ENCODE measurements around the gene TEC. TPM values are rescaled to one million over a fixed set of nuclear protein-coding genes. Genes with fewer than 3 reads are reported as not detected.

The TEC gene
- total and polyA plus RNA-seq, 10 donors, result 1.9 to 15.3 (median 7.2) TPM

- Histone ChIP-seq H3K4me1 (peaks cover 0 to 40% (median 15%) of the 10 kb centered on the region in 6 donors), H3K9me3 (no peaks in the 10 kb centered on the region), H3K4me3 (no peak overlapping the region), H3K36me3 (no peaks in the 10 kb centered on the region), H3K27ac (no peak overlapping the region), H3K27me3 (replicated peaks in 1 of 7) (no peaks in the 10 kb centered on the region)
- 93 to 97% (median 94%) methylated on average over 11 of the region's 11 CpGs for WGBS, 5 donors
- intact Hi-C loops (cut with DNase I; ENCODE audit: low total_unique reads), result no loop called here
- TF ChIP-seq POLR2A (IDR thresholded peaks at IDR 0.05) (no peak), CTCF (IDR thresholded peaks at IDR 0.05 in 8 of 11, conservative IDR thresholded peaks at IDR 0.05 in 3 of 11) (no peak), POLR2AphosphoS5 (IDR thresholded peaks at IDR 0.05) (no peak)
- peak; percentile 74 for DNase-seq
These were observed 2.0 kb upstream of the TEC start for GRCh38 chr4:48271626-48272025.

- Histone ChIP-seq H3K4me3 (no peak overlapping the region), H3K9me3 (no peaks in the 10 kb centered on the region), H3K27me3 (replicated peaks in 1 of 7) (no peaks in the 10 kb centered on the region), H3K4me1 (peaks cover 0 to 42% (median 15%) of the 10 kb centered on the region in 6 donors), H3K27ac (peak overlapping the region in 4 of 8 donors; percentile 90 to 94 (median 92)), H3K36me3 (no peaks in the 10 kb centered on the region)
- WGBS, 5 donors, result 52 to 67% (median 56%) methylated on average over 6 of the region's 6 CpGs
- DNase-seq, result no peak
- no peak for TF ChIP-seq CTCF (IDR thresholded peaks at IDR 0.05 in 8 of 11, conservative IDR thresholded peaks at IDR 0.05 in 3 of 11)
- no peak for TF ChIP-seq POLR2AphosphoS5 (IDR thresholded peaks at IDR 0.05)
- TF ChIP-seq POLR2A (IDR thresholded peaks at IDR 0.05), result no peak
- intact Hi-C loops (cut with DNase I; ENCODE audit: low total_unique reads), result no loop called here
These were observed 1.4 kb upstream of the TEC start for GRCh38 chr4:48270951-48271473.

GRCh38 chr4:48270523-48270897 is 872 bp upstream of the TEC start:
- Histone ChIP-seq H3K9me3 (no peaks in the 10 kb centered on the region), H3K36me3 (no peaks in the 10 kb centered on the region), H3K27ac (peak overlapping the region; percentile 79 to 94 (median 90)), H3K4me1 (peaks cover 0 to 42% (median 15%) of the 10 kb centered on the region in 6 donors), H3K4me3 (peak overlapping the region in 5 of 8 donors; percentile 85 to 92 (median 87)), H3K27me3 (replicated peaks in 1 of 7) (no peaks in the 10 kb centered on the region)
- no peak for TF ChIP-seq POLR2A (IDR thresholded peaks at IDR 0.05)
- no peak for TF ChIP-seq POLR2AphosphoS5 (IDR thresholded peaks at IDR 0.05)
- TF ChIP-seq CTCF (IDR thresholded peaks at IDR 0.05 in 8 of 11, conservative IDR thresholded peaks at IDR 0.05 in 3 of 11), result no peak
- intact Hi-C loops (cut with DNase I; ENCODE audit: low total_unique reads), result no loop called here
- no peak for DNase-seq
- WGBS, 5 donors, result 45 to 69% (median 56%) methylated on average over 3 of the region's 3 CpGs

- Histone ChIP-seq H3K4me3 (peak overlapping the region; percentile 43 to 92 (median 86)), H3K27me3 (replicated peaks in 1 of 7) (no peaks in the 10 kb centered on the region), H3K27ac (peak overlapping the region; percentile 79 to 94 (median 90)), H3K4me1 (peaks cover 0 to 42% (median 15%) of the 10 kb centered on the region in 6 donors), H3K9me3 (no peaks in the 10 kb centered on the region), H3K36me3 (no peaks in the 10 kb centered on the region)
- TF ChIP-seq CTCF (IDR thresholded peaks at IDR 0.05 in 8 of 11, conservative IDR thresholded peaks at IDR 0.05 in 3 of 11) (peak in 9 of 11 experiments; percentile 15 to 48 (median 35)), POLR2A (IDR thresholded peaks at IDR 0.05) (peak in 1 of 3 donors; percentile 39), POLR2AphosphoS5 (IDR thresholded peaks at IDR 0.05) (peak; percentile 88 to 89 (median 88))
- 2 to 3% (median 2%) methylated on average over 25 to 41 of the region's 41 CpGs for WGBS, 5 donors
- intact Hi-C loops (cut with DNase I; ENCODE audit: low total_unique reads), result no loop called here
- peak; percentile 99 for DNase-seq
These were observed 354 bp upstream of the TEC start for GRCh38 chr4:48269861-48270522.

All from spleen (tissue), 11 donors.